OCI-M2 (cell line): Measurements from ENCODE around the gene CARD9.

Experiments
- DNase-seq: peaks from one replicate; lab custom pipeline; 2025; ENCODE audit not compliant: unreplicated experiment; lab: John Stamatoyannopoulos, UW

The CARD9 gene

GRCh38 chr9:136351252-136351800 lies 22.1 kb downstream of the CARD9 start:
- DNase-seq: no peak

- no peak for DNase-seq
Measured at GRCh38 chr9:136349546-136349945, 23.9 kb downstream of the CARD9 start.

- no peak for DNase-seq
Measured at GRCh38 chr9:136348691-136349090, 24.8 kb downstream of the CARD9 start.

GRCh38 chr9:136347472-136348256 lies 25.8 kb downstream of the CARD9 start:
- no peak for DNase-seq

- DNase-seq: no peak
Measured at GRCh38 chr9:136346927-136347465, 26.5 kb downstream of the CARD9 start.

GRCh38 chr9:136346157-136346481 lies 27.4 kb downstream of the CARD9 start:
- no peak for DNase-seq

GRCh38 chr9:136345281-136346156 lies 27.9 kb downstream of the CARD9 start:
- no peak for DNase-seq

GRCh38 chr9:136344544-136345280 lies 28.8 kb downstream of the CARD9 start:
- DNase-seq: no peak

GRCh38 chr9:136343884-136344269 lies 29.6 kb downstream of the CARD9 start:
- no peak for DNase-seq

GRCh38 chr9:136343121-136343883 lies 30.2 kb downstream of the CARD9 start:
- DNase-seq: no peak

GRCh38 chr9:136342181-136343120 lies 31.0 kb downstream of the CARD9 start:
- no peak for DNase-seq

GRCh38 chr9:136341769-136342168 lies 31.7 kb downstream of the CARD9 start:
- no peak for DNase-seq

GRCh38 chr9:136341042-136341655 lies 32.3 kb downstream of the CARD9 start:
- DNase-seq: no peak

GRCh38 chr9:136340356-136341041 lies 33.0 kb downstream of the CARD9 start:
- DNase-seq: no peak

GRCh38 chr9:136339958-136340310 lies 33.5 kb downstream of the CARD9 start:
- DNase-seq: no peak

GRCh38 chr9:136339173-136339957 lies 34.1 kb downstream of the CARD9 start:
- DNase-seq: no peak

- no peak for DNase-seq
Measured at GRCh38 chr9:136338511-136338910, 35.0 kb downstream of the CARD9 start.
